ENCODE results near the gene HDAC4. TPM values are rescaled to one million over a fixed set of nuclear protein-coding genes. Genes with fewer than 3 reads are reported as not detected.
A peak's percentile ranks its signal among the peaks of the same experiment; 100 is the strongest.

The HDAC4 gene
- total and polyA plus RNA-seq, 10 of the 15 experiments (the other 5 are each of a cell fraction or from before 2014, with no cell fraction given): 0.22 to 15.7 (median 4.8) TPM

DNA sequence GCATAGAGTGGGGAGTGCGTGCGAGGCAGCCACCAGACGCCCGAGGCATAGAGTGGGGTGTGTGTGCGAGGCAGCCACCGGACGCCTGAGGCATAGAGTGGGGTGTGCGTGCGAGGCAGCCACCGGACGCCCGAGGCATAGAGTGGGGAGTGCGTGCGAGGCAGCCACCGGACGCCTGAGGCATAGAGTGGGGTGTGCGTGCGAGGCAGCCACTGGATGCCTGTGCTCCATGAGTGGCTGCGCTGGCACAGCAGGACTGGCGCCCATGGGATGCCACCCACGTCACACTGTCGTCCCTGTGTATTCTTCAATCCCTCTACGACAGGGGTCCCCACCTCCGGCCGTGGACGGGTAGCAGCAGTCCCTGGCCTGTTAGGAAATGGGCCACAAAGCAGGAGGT is 221.9 kb downstream of the HDAC4 start:
- no peak overlapping the region for H2AFZ ChIP-seq (ENCODE audit: control insufficient read depth, low read depth, low read length)
- H3K9ac ChIP-seq (ENCODE audit: control insufficient read depth, insufficient read depth, low read length): no peak overlapping the region
- no peaks in the 10 kb centered on the region for H4K20me1 ChIP-seq (ENCODE audit: control insufficient read depth, insufficient read depth)
- ChIA-PET SMC1A (ENCODE audit: uncharacterized antibody, unreplicated experiment) (no interaction called here), RAD21 (ENCODE audit: unreplicated experiment) (no interaction called here), CTCF (no interaction called here), POLR2A (no interaction called here)
- peaks cover 2% of the 10 kb centered on the region; the same call in 2 of the 3 replicates for H3K9me3 ChIP-seq (replicated peaks; ENCODE audit: control insufficient read depth, insufficient read depth, low read length)
- no peak overlapping the region for H3K27ac ChIP-seq (ENCODE audit: control insufficient read depth, insufficient read depth)
- no peaks in the 10 kb centered on the region for H3K27me3 ChIP-seq (replicated peaks in 1 of 2; ENCODE audit: control insufficient read depth in 2 of 2, insufficient read depth in 2 of 2, low read length in 1 of 2)
- FAIRE-seq: no peak
- H3K4me2 ChIP-seq (ENCODE audit: control insufficient read depth, insufficient read depth): no peak overlapping the region
- no peaks in the 10 kb centered on the region for H3K79me2 ChIP-seq (ENCODE audit: control insufficient read depth, insufficient read depth, low read length)
- H3K36me3 ChIP-seq (ENCODE audit: control insufficient read depth in 2 of 2, insufficient read depth in 2 of 2, low read length in 1 of 2): peaks cover 0 to 2% of the 10 kb centered on the region in 2 experiments; a peak in 2 of 4 replicates
- intact Hi-C loops (cut with micrococcal nuclease; ENCODE audit: unreplicated experiment) (no loop called here), in situ Hi-C loops (cut with MboI) (no loop called here)
- no TSS peak for BruUV-seq (replicated peaks)
- WGBS (ENCODE audit: insufficient coverage, insufficient replicate concordance, low lambda C conversion rate, missing lambda C conversion rate): 87% methylated on average over 16 of the region's 26 CpGs
- DNase-seq (ENCODE audit: low read depth, low spot score): no peak
- TF ChIP-seq, protein P1, sequence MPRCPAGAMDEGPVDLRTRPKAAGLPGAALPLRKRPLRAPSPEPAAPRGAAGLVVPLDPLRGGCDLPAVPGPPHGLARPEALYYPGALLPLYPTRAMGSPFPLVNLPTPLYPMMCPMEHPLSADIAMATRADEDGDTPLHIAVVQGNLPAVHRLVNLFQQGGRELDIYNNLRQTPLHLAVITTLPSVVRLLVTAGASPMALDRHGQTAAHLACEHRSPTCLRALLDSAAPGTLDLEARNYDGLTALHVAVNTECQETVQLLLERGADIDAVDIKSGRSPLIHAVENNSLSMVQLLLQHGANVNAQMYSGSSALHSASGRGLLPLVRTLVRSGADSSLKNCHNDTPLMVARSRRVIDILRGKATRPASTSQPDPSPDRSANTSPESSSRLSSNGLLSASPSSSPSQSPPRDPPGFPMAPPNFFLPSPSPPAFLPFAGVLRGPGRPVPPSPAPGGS (IDR thresholded peaks at IDR 0.05; ENCODE audit: borderline replicate concordance, insufficient read depth, low read depth, low read length, poor library complexity, severe bottlenecking): peak; percentile 96
- peak; percentile 69; the same call in 1 of the 2 replicates for TF ChIP-seq TCF3 (IDR thresholded peaks at IDR 0.05; ENCODE audit: borderline replicate concordance, insufficient read depth, low read depth, low read length)
- no peak for TF ChIP-seq SREBF1 (IDR thresholded peaks at IDR 0.05; ENCODE audit: low read length)
- H3K4me1 ChIP-seq (ENCODE audit: control insufficient read depth, insufficient read depth, low read length): no peaks in the 10 kb centered on the region
- H3K4me3 ChIP-seq: no peak overlapping the region
- ATAC-seq: no peak

DNA sequence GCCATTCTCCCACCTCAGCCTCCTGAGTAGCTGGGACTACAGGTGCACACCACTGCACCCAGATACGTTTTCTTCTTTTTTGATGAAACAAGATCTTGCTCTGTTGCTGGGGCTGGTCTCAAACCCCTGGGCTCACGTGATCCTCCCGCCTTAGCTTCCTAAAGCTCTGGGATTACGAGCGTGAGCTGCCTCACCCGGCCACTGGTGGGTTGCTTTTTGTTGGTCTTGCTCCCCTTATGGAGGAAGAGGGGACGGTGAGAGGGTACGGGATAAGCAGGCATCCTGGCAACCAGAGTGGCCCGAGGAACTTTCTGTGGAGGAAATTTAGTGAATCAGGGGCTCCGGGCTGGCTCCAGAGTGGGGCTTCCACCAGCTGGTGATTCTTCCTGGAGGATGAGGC is 222.3 kb downstream of the HDAC4 start:
- BruUV-seq (replicated peaks): no TSS peak
- no peak overlapping the region for H3K4me2 ChIP-seq (ENCODE audit: control insufficient read depth, insufficient read depth)
- WGBS (ENCODE audit: insufficient coverage, insufficient replicate concordance, low lambda C conversion rate, missing lambda C conversion rate): 96% methylated on average over 10 of the region's 10 CpGs
- no peak overlapping the region for H3K27ac ChIP-seq (ENCODE audit: control insufficient read depth, insufficient read depth)
- in situ Hi-C loops (cut with MboI) (no loop called here), intact Hi-C loops (cut with micrococcal nuclease; ENCODE audit: unreplicated experiment) (no loop called here)
- RAD21 ChIA-PET (ENCODE audit: unreplicated experiment): no interaction called here
- no peaks in the 10 kb centered on the region for H3K27me3 ChIP-seq (replicated peaks in 1 of 2; ENCODE audit: control insufficient read depth in 2 of 2, insufficient read depth in 2 of 2, low read length in 1 of 2)
- no peak for DNase-seq (ENCODE audit: low read depth, low spot score)
- FAIRE-seq: no peak
- no peak for ATAC-seq
- POLR2A ChIA-PET: no interaction called here
- H3K4me3 ChIP-seq: no peak overlapping the region
- H2AFZ ChIP-seq (ENCODE audit: control insufficient read depth, low read depth, low read length): no peak overlapping the region
- peaks cover 0 to 2% of the 10 kb centered on the region in 2 experiments; a peak in 2 of 4 replicates for H3K36me3 ChIP-seq (ENCODE audit: control insufficient read depth in 2 of 2, insufficient read depth in 2 of 2, low read length in 1 of 2)
- SMC1A ChIA-PET (ENCODE audit: uncharacterized antibody, unreplicated experiment): no interaction called here
- CTCF ChIA-PET: no interaction called here
- TF ChIP-seq ASH2L (IDR thresholded peaks at IDR 0.05; ENCODE audit: borderline replicate concordance, low read depth) (no peak), ZSCAN29 (IDR thresholded peaks at IDR 0.05) (no peak), SREBF1 (IDR thresholded peaks at IDR 0.05; ENCODE audit: low read length) (no peak), PAX5 (IDR thresholded peaks at IDR 0.05; ENCODE audit: borderline replicate concordance, low read depth, low read length) (no peak), CBFB (IDR thresholded peaks at IDR 0.05; ENCODE audit: low read depth) (no peak)
- TF ChIP-seq, protein P2, sequence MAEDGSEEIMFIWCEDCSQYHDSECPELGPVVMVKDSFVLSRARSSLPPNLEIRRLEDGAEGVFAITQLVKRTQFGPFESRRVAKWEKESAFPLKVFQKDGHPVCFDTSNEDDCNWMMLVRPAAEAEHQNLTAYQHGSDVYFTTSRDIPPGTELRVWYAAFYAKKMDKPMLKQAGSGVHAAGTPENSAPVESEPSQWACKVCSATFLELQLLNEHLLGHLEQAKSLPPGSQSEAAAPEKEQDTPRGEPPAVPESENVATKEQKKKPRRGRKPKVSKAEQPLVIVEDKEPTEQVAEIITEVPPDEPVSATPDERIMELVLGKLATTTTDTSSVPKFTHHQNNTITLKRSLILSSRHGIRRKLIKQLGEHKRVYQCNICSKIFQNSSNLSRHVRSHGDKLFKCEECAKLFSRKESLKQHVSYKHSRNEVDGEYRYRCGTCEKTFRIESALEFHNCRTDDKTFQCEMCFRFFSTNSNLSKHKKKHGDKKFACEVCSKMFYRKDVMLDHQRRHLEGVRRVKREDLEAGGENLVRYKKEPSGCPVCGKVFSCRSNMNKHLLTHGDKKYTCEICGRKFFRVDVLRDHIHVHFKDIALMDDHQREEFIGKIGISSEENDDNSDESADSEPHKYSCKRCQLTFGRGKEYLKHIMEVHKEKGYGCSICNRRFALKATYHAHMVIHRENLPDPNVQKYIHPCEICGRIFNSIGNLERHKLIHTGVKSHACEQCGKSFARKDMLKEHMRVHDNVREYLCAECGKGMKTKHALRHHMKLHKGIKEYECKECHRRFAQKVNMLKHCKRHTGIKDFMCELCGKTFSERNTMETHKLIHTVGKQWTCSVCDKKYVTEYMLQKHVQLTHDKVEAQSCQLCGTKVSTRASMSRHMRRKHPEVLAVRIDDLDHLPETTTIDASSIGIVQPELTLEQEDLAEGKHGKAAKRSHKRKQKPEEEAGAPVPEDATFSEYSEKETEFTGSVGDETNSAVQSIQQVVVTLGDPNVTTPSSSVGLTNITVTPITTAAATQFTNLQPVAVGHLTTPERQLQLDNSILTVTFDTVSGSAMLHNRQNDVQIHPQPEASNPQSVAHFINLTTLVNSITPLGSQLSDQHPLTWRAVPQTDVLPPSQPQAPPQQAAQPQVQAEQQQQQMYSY (CRISPR knock-in tag; IDR thresholded peaks at IDR 0.05): no peak
- TF ChIP-seq, protein P3, sequence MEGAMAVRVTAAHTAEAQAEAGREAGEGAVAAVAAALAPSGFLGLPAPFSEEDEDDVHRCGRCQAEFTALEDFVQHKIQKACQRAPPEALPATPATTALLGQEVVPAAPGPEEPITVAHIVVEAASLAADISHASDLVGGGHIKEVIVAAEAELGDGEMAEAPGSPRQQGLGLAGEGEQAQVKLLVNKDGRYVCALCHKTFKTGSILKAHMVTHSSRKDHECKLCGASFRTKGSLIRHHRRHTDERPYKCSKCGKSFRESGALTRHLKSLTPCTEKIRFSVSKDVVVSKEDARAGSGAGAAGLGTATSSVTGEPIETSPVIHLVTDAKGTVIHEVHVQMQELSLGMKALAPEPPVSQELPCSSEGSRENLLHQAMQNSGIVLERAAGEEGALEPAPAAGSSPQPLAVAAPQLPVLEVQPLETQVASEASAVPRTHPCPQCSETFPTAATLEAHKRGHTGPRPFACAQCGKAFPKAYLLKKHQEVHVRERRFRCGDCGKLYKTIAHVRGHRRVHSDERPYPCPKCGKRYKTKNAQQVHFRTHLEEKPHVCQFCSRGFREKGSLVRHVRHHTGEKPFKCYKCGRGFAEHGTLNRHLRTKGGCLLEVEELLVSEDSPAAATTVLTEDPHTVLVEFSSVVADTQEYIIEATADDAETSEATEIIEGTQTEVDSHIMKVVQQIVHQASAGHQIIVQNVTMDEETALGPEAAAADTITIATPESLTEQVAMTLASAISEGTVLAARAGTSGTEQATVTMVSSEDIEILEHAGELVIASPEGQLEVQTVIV (IDR thresholded peaks at IDR 0.05; ENCODE audit: borderline replicate concordance, partially characterized antibody): no peak
- H3K9ac ChIP-seq (ENCODE audit: control insufficient read depth, insufficient read depth, low read length): no peak overlapping the region
- no peaks in the 10 kb centered on the region for H3K79me2 ChIP-seq (ENCODE audit: control insufficient read depth, insufficient read depth, low read length)
- H3K9me3 ChIP-seq (replicated peaks; ENCODE audit: control insufficient read depth, insufficient read depth, low read length): peaks cover 2% of the 10 kb centered on the region; the same call in 2 of the 3 replicates
- no peaks in the 10 kb centered on the region for H4K20me1 ChIP-seq (ENCODE audit: control insufficient read depth, insufficient read depth)
- H3K4me1 ChIP-seq (ENCODE audit: control insufficient read depth, insufficient read depth, low read length): no peaks in the 10 kb centered on the region

Measured in GM12878 (cell line).